Trophoblast cell (in vitro differentiated cells and primary cell): Measurements from ENCODE around the gene PAX8.
"Not testable (repeated sequence)": the region's sequence is repeated elsewhere in the genome, so short reads cannot be mapped to it uniquely, and the experiment has no call there.

Source experiments
- DNase-seq, 2 donors: peaks; one replicate each; pipeline ENCODE4 v3.0.0-alpha.2; 2016
- H2AFZ ChIP-seq: 2 replicates; pipeline ENCODE4 v1.6.1; 2013; ENCODE audit warnings: low read length, moderate library complexity, mild to moderate bottlenecking; ENCODE audit not compliant: insufficient read depth, poor library complexity
- H2AK5ac ChIP-seq: 2 replicates; pipeline ENCODE4 v1.6.1; 2013; ENCODE audit warnings: mild to moderate bottlenecking, low read length
- H2BK120ac ChIP-seq: 2 replicates; pipeline ENCODE4 v1.6.1; 2013; ENCODE audit warnings: low read length, mild to moderate bottlenecking, moderate library complexity; ENCODE audit not compliant: insufficient read depth, poor library complexity
- H2BK12ac ChIP-seq: 2 replicates; pipeline ENCODE4 v1.6.1; 2013; ENCODE audit warnings: mild to moderate bottlenecking, low read length, moderate library complexity
- H2BK5ac ChIP-seq: 2 replicates; pipeline ENCODE4 v1.6.1; 2013; ENCODE audit warnings: low read length, low read depth, moderate library complexity, mild to moderate bottlenecking; ENCODE audit not compliant: poor library complexity
- H3K14ac ChIP-seq: 2 replicates; pipeline ENCODE4 v1.6.1; 2013; ENCODE audit warnings: mild to moderate bottlenecking, low read length
- H3K18ac ChIP-seq: 2 replicates; pipeline ENCODE4 v1.6.1; 2013; ENCODE audit warnings: mild to moderate bottlenecking, low read length
- H3K23ac ChIP-seq: 2 replicates; pipeline ENCODE4 v1.6.1; 2013; ENCODE audit warnings: low read length
- H3K27ac ChIP-seq: 2 replicates; pipeline ENCODE4 v1.5.1; 2013; ENCODE audit warnings: low read depth, mild to moderate bottlenecking, inconsistent platforms, low read length, moderate library complexity
- H3K27me3 ChIP-seq: 2 replicates; pipeline ENCODE4 v1.6.1; 2013; ENCODE audit warnings: inconsistent platforms, mild to moderate bottlenecking, low read length, moderate library complexity; ENCODE audit not compliant: insufficient read depth
- H3K36me3 ChIP-seq, 2 experiments: 1 replicate in 1 of 2; 2 replicates in 1 of 2; pipeline ENCODE4 v1.6.1; 2013; ENCODE audit warnings: low read length in 2 of 2, mild to moderate bottlenecking in 2 of 2, moderate library complexity in 1 of 2; ENCODE audit not compliant: insufficient read depth in 2 of 2, control insufficient read depth in 1 of 2
- H3K4ac ChIP-seq: 2 replicates; pipeline ENCODE4 v1.6.1; 2013; ENCODE audit warnings: low read depth, mild to moderate bottlenecking, low read length, moderate library complexity
- H3K4me1 ChIP-seq, 2 experiments: 1 replicate in 1 of 2; 2 replicates in 1 of 2; pipeline ENCODE4 v1.6.1; 2013; ENCODE audit warnings: low read length in 2 of 2, mild to moderate bottlenecking in 2 of 2, moderate library complexity in 1 of 2; ENCODE audit not compliant: insufficient read depth in 2 of 2, control insufficient read depth in 1 of 2
- H3K4me2 ChIP-seq: 2 replicates; pipeline ENCODE4 v1.6.1; 2013; ENCODE audit warnings: inconsistent platforms, mild to moderate bottlenecking, low read length, moderate library complexity
- H3K4me3 ChIP-seq: 2 replicates; pipeline ENCODE4 v1.5.1; 2013; ENCODE audit warnings: mild to moderate bottlenecking, low read depth, low read length, inconsistent platforms
- H3K79me1 ChIP-seq: one replicate; pipeline ENCODE4 v1.6.1; 2013; ENCODE audit warnings: low read length
- H3K79me2 ChIP-seq: 2 replicates; pipeline ENCODE4 v1.6.1; 2013; ENCODE audit warnings: low read length, mild to moderate bottlenecking; ENCODE audit not compliant: control insufficient read depth, insufficient read depth, poor library complexity
- H3K9ac ChIP-seq: 2 replicates; pipeline ENCODE4 v1.6.1; 2013; ENCODE audit warnings: mild to moderate bottlenecking, low read length
- H3K9me3 ChIP-seq: 2 replicates; pipeline ENCODE4 v1.6.1; 2013; ENCODE audit warnings: low read depth, mild to moderate bottlenecking, control low read depth, inconsistent platforms, low read length; ENCODE audit not compliant: insufficient read depth
- H4K12ac ChIP-seq: 2 replicates; pipeline ENCODE4 v1.6.1; 2013; ENCODE audit warnings: low read depth, mild to moderate bottlenecking, low read length, moderate library complexity
- H4K8ac ChIP-seq: 2 replicates; pipeline ENCODE4 v1.6.1; 2013; ENCODE audit warnings: low read depth, mild to moderate bottlenecking, low read length, moderate library complexity
- H4K91ac ChIP-seq: one replicate; pipeline ENCODE4 v1.6.1; 2013; ENCODE audit warnings: low read depth, mild to moderate bottlenecking, low read length, moderate library complexity
- WGBS: extraction: QIAGEN DNeasy Blood & Tissue Kit; methylation state at CpG from one replicate; pipeline ENCODE4 v1.1.7; 2013; ENCODE audit warnings: missing lambda C conversion rate; ENCODE audit not compliant: insufficient read length, insufficient coverage; ENCODE audit errors: extremely low coverage; 5-methylcytosine and 5-hydroxymethylcytosine counted together

PAX8 gene

GRCh38 chr2:113238871-113239839, 39.6 kb downstream of the PAX8 start:
- Histone ChIP-seq H2BK5ac (no peak overlapping the region), H3K4me2 (no peak overlapping the region), H3K14ac (no peak overlapping the region), H3K36me3 (no peaks in the 10 kb centered on the region), H3K9me3 (peaks cover 2% of the 10 kb centered on the region), H3K27ac (no peak overlapping the region), H3K4ac (no peak overlapping the region), H2BK12ac (no peak overlapping the region), H3K27me3 (no peaks in the 10 kb centered on the region), H3K4me3 (no peak overlapping the region), H2BK120ac (no peak overlapping the region), H2AK5ac (no peak overlapping the region), H2AFZ (no peak overlapping the region), H3K18ac (no peak overlapping the region), H4K12ac (no peak overlapping the region), H3K79me1 (no peaks in the 10 kb centered on the region), H3K79me2 (no peaks in the 10 kb centered on the region), H4K91ac (no peak overlapping the region), H4K8ac (no peak overlapping the region), H3K23ac (no peak overlapping the region), H3K9ac (no peak overlapping the region), H3K4me1 (peaks cover 6 to 15% of the 10 kb centered on the region in 2 experiments)
- no CpG with 5 or more reads among the region's 9 CpGs for WGBS
- DNase-seq: no peak

DNA sequence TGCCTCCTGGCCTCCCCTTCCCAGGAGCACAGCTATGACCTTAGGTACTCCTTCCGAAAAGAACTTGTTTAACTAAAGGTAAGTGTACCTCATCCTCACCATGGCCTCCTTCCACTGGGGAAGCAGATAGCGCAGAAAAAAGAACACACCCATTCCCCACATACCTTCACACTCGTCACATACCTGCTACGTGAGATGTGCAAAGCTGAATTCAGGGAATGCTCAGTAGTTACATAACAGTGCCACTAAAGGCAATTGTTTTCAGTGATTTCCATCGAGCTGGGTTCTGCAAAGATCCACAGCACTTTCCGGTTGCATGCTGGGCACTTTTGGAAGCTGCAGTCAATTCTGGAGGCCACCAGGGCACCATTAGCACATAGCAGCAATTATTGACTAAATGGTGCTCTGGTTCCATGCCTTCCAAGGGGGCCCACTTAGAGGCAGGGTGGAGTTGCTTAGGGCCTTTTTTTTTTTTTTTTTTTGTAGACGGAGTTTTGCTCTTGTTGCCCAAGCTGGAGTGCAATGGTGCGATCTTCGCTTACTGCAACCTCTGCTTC, 41.0 kb downstream of the PAX8 start:
- H2BK12ac ChIP-seq: no peak overlapping the region
- no peak overlapping the region for H3K27ac ChIP-seq
- H3K14ac ChIP-seq: no peak overlapping the region
- H3K18ac ChIP-seq: no peak overlapping the region
- no peak overlapping the region for H3K9ac ChIP-seq
- peaks cover 6 to 15% of the 10 kb centered on the region in 2 experiments for H3K4me1 ChIP-seq
- H3K27me3 ChIP-seq: no peaks in the 10 kb centered on the region
- no peak overlapping the region for H2AK5ac ChIP-seq
- H2BK120ac ChIP-seq: no peak overlapping the region
- no peaks in the 10 kb centered on the region for H3K36me3 ChIP-seq
- no peak overlapping the region for H4K12ac ChIP-seq
- H3K4me2 ChIP-seq: no peak overlapping the region
- H3K79me2 ChIP-seq: no peaks in the 10 kb centered on the region
- no peaks in the 10 kb centered on the region for H3K79me1 ChIP-seq
- H3K9me3 ChIP-seq: peaks cover 2% of the 10 kb centered on the region
- peak; percentile 35 to 80 for DNase-seq
- no CpG with 5 or more reads among the region's 9 CpGs for WGBS
- H2AFZ ChIP-seq: no peak overlapping the region
- H3K23ac ChIP-seq: no peak overlapping the region
- H3K4me3 ChIP-seq: no peak overlapping the region
- H3K4ac ChIP-seq: no peak overlapping the region
- H4K8ac ChIP-seq: no peak overlapping the region
- no peak overlapping the region for H4K91ac ChIP-seq
- H2BK5ac ChIP-seq: no peak overlapping the region

DNA sequence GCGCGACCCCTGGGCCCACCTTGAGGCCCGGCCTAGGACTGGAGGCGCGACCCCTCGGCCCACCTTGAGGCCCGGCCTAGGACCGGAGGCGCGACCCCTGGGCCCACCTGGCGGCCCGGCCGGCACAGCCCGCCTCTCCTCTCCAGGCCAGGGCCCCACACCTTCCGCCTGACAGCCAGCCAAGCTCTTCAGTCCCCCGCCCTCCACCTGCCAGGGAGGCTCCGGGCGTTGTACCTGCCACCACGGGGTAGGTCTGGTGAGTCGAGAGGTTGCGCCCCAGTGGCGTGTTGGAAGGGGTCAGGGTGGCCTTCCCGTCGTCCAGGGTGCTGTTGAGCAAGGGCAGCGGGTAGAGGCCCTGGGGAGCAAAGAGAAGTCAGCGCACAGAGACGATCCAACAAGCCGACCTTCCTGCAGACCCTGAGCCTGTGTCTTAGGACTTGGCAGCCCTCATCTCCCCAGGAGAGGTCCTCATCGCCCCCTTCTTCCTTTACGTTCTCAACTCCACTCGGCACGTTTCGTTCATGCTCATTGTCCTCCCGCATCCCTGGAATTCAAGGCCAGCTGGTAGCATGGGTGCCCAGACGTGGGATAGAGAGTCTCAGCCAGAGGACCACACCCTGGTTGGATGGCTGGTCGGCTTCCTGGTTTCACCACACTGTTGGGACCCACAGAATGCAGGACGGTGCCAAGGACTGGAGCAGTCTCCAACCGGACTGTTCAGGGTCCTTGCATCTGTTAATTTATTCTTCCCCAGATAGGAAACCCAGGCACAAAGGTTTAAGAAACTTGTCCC, 42.2 kb downstream of the PAX8 start:
- Histone ChIP-seq H2BK12ac (no peak overlapping the region), H3K9me3 (peaks cover 2% of the 10 kb centered on the region), H3K4me3 (no peak overlapping the region), H3K23ac (no peak overlapping the region), H2BK5ac (no peak overlapping the region), H2AFZ (no peak overlapping the region), H3K4ac (no peak overlapping the region), H4K12ac (no peak overlapping the region), H3K4me1 (peaks cover 6 to 15% of the 10 kb centered on the region in 2 experiments), H3K18ac (no peak overlapping the region), H3K27ac (no peak overlapping the region), H3K9ac (no peak overlapping the region), H3K79me1 (no peaks in the 10 kb centered on the region), H4K8ac (no peak overlapping the region), H3K27me3 (no peaks in the 10 kb centered on the region), H2BK120ac (no peak overlapping the region), H3K36me3 (no peaks in the 10 kb centered on the region), H3K4me2 (no peak overlapping the region), H2AK5ac (no peak overlapping the region), H3K79me2 (no peaks in the 10 kb centered on the region), H4K91ac (no peak overlapping the region), H3K14ac (no peak overlapping the region)
- DNase-seq: peak in 1 of 2 donors; percentile 41
- WGBS: no CpG with 5 or more reads among the region's 38 CpGs

- H3K36me3 ChIP-seq, H3K4me3 ChIP-seq, H4K12ac ChIP-seq, H3K4me1 ChIP-seq, H3K9ac ChIP-seq, H3K27ac ChIP-seq, H4K8ac ChIP-seq, H3K79me1 ChIP-seq, H4K91ac ChIP-seq, H3K79me2 ChIP-seq, H3K4me2 ChIP-seq, H3K9me3 ChIP-seq, H3K4ac ChIP-seq, H3K18ac ChIP-seq, H2AFZ ChIP-seq, H2BK12ac ChIP-seq, H2AK5ac ChIP-seq, H3K27me3 ChIP-seq, H3K14ac ChIP-seq, H3K23ac ChIP-seq, H2BK120ac ChIP-seq, H2BK5ac ChIP-seq: not testable (repeated sequence)
- peak; percentile 83 to 90 for DNase-seq
- no CpG with 5 or more reads among the region's 74 CpGs for WGBS
These were observed 43.1 kb downstream of the PAX8 start for GRCh38 chr2:113235347-113236226.
